H1 (cell line): Measurements from ENCODE around the gene NRXN3. TPM values are rescaled to one million over a fixed set of nuclear protein-coding genes. Genes with fewer than 3 reads are reported as not detected.

Experiments used
- CBX5 ChIP-seq: fragments of 300-800, 300-1000 bp; sonication (generic); IDR thresholded peaks from 2 replicates; pipeline ENCODE4 v1.7.1; 2016; ENCODE audit warnings: antibody characterized with exemption, low read length, low read depth
- EZH2 ChIP-seq: fragments of 200-600 bp; sonication (generic); IDR thresholded peaks from 2 replicates; pipeline ENCODE4 v1.7.1; 2012; ENCODE audit warnings: low read depth, mild to moderate bottlenecking, moderate library complexity, low read length, inconsistent platforms; ENCODE audit not compliant: severe bottlenecking
- GTF2F1 ChIP-seq: IDR thresholded peaks from 2 replicates; pipeline ENCODE4 v1.6.1; 2012; ENCODE audit warnings: low read depth, low read length, improper control_type of control experiment, borderline replicate concordance
- HDAC6 ChIP-seq: IDR thresholded peaks from one replicate; pipeline ENCODE4 v1.7.1; 2012; ENCODE audit warnings: low read depth, mild to moderate bottlenecking, inconsistent platforms, low read length, moderate library complexity
- RAD21 ChIP-seq, 2 experiments: IDR thresholded peaks in 1 of 2; conservative IDR thresholded peaks in 1 of 2; 2 replicates each; pipeline ENCODE4 v1.6.1; 2011; ENCODE audit warnings: low read depth in 2 of 2, low read length in 2 of 2, improper control_type of control experiment in 1 of 2, inconsistent platforms in 1 of 2, mild to moderate bottlenecking in 1 of 2, moderate library complexity in 1 of 2
- SP1 ChIP-seq: IDR thresholded peaks from 2 replicates; pipeline ENCODE4 v1.6.1; 2011; ENCODE audit warnings: low read depth, low read length
- TAF1 ChIP-seq: IDR thresholded peaks from 2 replicates; pipeline ENCODE4 v1.6.1; 2011; ENCODE audit warnings: mild to moderate bottlenecking, low read depth, low read length
- polyA plus RNA-seq, 7 experiments: library from polyadenylated mRNA; depleted of rRNA in 3 of 7; stranded (reverse) in 5 of 7; unstranded in 2 of 7; fragments of >200 nt in 5 of 7; fragments of 200-250 nt in 2 of 7; gene quantifications; 1 replicate in 5 of 7; 2 replicates in 1 of 7; 4 replicates in 1 of 7; pipeline versions ENCODE4 v1.2.1 to v1.2.3, GENCODE V29; 2011 to 2013; ENCODE audit warnings: missing spikeins in 2 of 7, mixed read lengths in 2 of 7
- total RNA-seq: library from RNA; stranded (reverse); fragmentation: NEBNext Ultra II Directional; extraction: Animal tissue kit (Norgen Biotek cat#: 25700); gene quantifications from 2 replicates; pipeline ENCODE4 v1.2.1, GENCODE V29; 2021

The NRXN3 gene
- total and polyA plus RNA-seq, 2 of the 8 experiments (the other 6 are each of a cell fraction or from before 2014, with no cell fraction given) = 2.6 to 4.1 TPM

DNA sequence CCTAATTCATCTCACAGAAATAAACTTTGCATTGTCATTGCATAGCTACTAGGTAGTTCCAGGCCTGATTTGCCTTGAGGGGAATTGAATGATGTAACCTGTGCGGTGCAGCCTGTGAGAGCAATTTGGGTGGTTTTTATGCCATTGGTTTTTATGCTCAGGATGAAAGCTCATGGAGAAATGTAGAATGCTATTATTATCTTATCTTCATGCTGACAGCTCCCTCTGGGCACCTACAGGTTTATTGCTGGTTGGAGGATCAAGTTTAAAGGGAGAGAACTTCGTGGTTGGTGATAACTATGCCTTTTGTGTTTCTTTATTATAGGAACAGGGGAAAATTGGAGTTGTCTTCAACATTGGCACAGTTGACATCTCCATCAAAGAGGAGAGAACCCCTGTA lies 1493.3 kb downstream of the NRXN3 start (continued):
- TF ChIP-seq HDAC6 = no peak
- TF ChIP-seq RAD21 (IDR thresholded peaks at IDR 0.05 in 1 of 2, conservative IDR thresholded peaks at IDR 0.05 in 1 of 2; ENCODE audit: low read depth in 2 of 2, low read length in 2 of 2) = no peak
- no peak for TF ChIP-seq CBX5
- no peak for TF ChIP-seq EZH2
- no peak for TF ChIP-seq TAF1
- TF ChIP-seq GTF2F1 = no peak
- TF ChIP-seq SP1 = no peak
